GM23338 (cell line): ENCODE results near the gene SLC6A11.

ENCODE experiments used
- CTCF ChIP-seq, 2 experiments: fragments of 200-600 bp in 1 of 2; sonication (generic) in 1 of 2; conservative IDR thresholded peaks; 2 replicates each; pipeline versions ENCODE4 v1.5.1 to v1.6.1; 2016 to 2017; ENCODE audit warnings: antibody characterized with exemption in 2 of 2, low read depth in 2 of 2, mild to moderate bottlenecking in 2 of 2, moderate library complexity in 1 of 2
- EZH2 ChIP-seq: fragments of 200-600 bp; sonication (generic); IDR thresholded peaks from one replicate; pipeline ENCODE4 v1.8.0; 2017; ENCODE audit warnings: antibody characterized with exemption, mild to moderate bottlenecking, low read depth; ENCODE audit not compliant: unreplicated experiment
- NANOG ChIP-seq: IDR thresholded peaks from 2 replicates; pipeline ENCODE4 v1.6.1; 2016; ENCODE audit warnings: antibody characterized with exemption, borderline replicate concordance

- no peak for TF ChIP-seq CTCF (conservative IDR thresholded peaks at IDR 0.05; ENCODE audit: low read depth in 2 of 2)
- TF ChIP-seq NANOG, result no peak
- no peak for TF ChIP-seq EZH2
These were observed 7.4 kb downstream of the SLC6A11 start for GRCh38 chr3:10823516-10823818.
